Calu3 (cell line): ENCODE results near the gene FRMPD4. TPM values are rescaled to one million over a fixed set of nuclear protein-coding genes. Genes with fewer than 3 reads are reported as not detected.

Experiments
- BruUV-seq: library from RNA; stranded (reverse); fragments of 400-500 nt; replicated peaks from 2 replicates; lab custom pipeline; 2021; lab: Mats Ljungman, UMichigan
- CTCF ChIA-PET: fragments of 300-600 bp; sonication (Branson Sonifier 250); formaldehyde crosslinking; loops from one replicate; lab custom pipeline; 2022; ENCODE audit warnings: antibody characterized with exemption; lab: Charles Lee
- DNase-seq: peaks from one replicate; pipeline ENCODE4 v3.0.0; 2022
- H3K27ac Mint-ChIP-seq: one replicate; pipeline ENCODE4 v1.8.0; 2022; ENCODE audit warnings: mixed read lengths; ENCODE audit not compliant: unreplicated experiment
- H3K27me3 Mint-ChIP-seq: one replicate; pipeline ENCODE4 v1.8.0; 2022; ENCODE audit warnings: mixed read lengths; ENCODE audit not compliant: unreplicated experiment
- H3K36me3 Mint-ChIP-seq: one replicate; pipeline ENCODE4 v1.8.0; 2022; ENCODE audit warnings: mild to moderate bottlenecking, moderate library complexity, mixed read lengths; ENCODE audit not compliant: insufficient read depth, unreplicated experiment
- H3K4me1 Mint-ChIP-seq: one replicate; pipeline ENCODE4 v1.8.0; 2022; ENCODE audit warnings: mild to moderate bottlenecking, low read depth, mixed read lengths; ENCODE audit not compliant: unreplicated experiment
- H3K4me3 Mint-ChIP-seq: one replicate; pipeline ENCODE4 v1.8.0; 2022; ENCODE audit warnings: mild to moderate bottlenecking, low read depth, moderate library complexity, mixed read lengths; ENCODE audit not compliant: unreplicated experiment
- H3K9me3 Mint-ChIP-seq: one replicate; pipeline ENCODE4 v1.8.0; 2022; ENCODE audit warnings: low read depth, mixed read lengths; ENCODE audit not compliant: unreplicated experiment
- intact Hi-C: fragments of 100-400 bp; cut with micrococcal nuclease; formaldehyde crosslinking; loops from one replicate; pipeline ENCODE4 v1.10.0; 2022; ENCODE audit not compliant: unreplicated experiment
- total RNA-seq: library from RNA; stranded (reverse); gene quantifications from 2 replicates; pipeline ENCODE4 v1.2.3, GENCODE V29; 2022
- TF ChIP-seq, protein P1 (sequence below): fragments of 200-600 bp; IDR thresholded peaks from one replicate; pipeline ENCODE4 v1.8.0; 2022; ENCODE audit warnings: antibody characterized with exemption; ENCODE audit not compliant: unreplicated experiment

FRMPD4 gene
- total RNA-seq, 1 experiment from 2014 or later = not detected

DNA sequence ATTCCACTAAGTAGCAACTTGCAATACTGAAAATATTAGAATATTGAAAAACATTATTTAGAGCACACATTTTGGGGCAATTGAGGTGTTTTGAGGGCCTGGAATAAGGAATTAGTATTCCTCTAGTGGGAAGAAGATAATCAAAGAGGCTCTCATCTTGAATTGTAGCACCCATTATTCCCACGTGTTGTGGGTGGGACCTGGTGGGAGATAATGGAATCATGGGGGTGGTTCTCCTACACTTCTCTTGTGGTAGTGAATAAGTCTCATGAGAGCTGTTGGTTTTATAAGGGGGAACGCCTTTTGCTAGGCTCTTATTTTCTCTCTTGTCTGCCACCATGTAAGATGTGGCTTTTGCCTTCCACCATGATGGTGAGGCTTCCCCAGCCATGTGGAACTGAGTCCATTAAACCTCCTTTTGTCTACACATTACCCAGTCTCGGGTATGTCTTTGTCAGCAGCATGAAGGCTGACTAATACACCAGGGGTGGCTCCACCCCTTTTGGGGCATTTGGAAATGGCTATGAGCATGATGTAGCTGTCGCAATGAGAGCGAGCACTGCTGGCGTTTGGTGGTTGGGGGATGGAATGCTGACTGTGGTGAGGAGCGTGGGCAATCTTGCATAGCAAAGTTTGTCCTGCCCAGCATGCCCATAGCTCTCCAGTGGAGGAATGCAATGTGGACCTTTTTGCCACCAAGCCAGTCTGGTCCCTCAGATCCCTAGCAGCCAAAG lies 308.2 kb downstream of the FRMPD4 start:
- CTCF ChIA-PET = no interaction called here
- Mint-ChIP-seq H3K27me3 (peaks cover 90% of the 10 kb centered on the region), H3K9me3 (no peaks in the 10 kb centered on the region), H3K4me1 (no peaks in the 10 kb centered on the region), H3K27ac (no peak overlapping the region), H3K36me3 (no peaks in the 10 kb centered on the region), H3K4me3 (no peak overlapping the region)
- BruUV-seq = no TSS peak
- intact Hi-C loops = no loop called here
- TF ChIP-seq, protein P1, sequence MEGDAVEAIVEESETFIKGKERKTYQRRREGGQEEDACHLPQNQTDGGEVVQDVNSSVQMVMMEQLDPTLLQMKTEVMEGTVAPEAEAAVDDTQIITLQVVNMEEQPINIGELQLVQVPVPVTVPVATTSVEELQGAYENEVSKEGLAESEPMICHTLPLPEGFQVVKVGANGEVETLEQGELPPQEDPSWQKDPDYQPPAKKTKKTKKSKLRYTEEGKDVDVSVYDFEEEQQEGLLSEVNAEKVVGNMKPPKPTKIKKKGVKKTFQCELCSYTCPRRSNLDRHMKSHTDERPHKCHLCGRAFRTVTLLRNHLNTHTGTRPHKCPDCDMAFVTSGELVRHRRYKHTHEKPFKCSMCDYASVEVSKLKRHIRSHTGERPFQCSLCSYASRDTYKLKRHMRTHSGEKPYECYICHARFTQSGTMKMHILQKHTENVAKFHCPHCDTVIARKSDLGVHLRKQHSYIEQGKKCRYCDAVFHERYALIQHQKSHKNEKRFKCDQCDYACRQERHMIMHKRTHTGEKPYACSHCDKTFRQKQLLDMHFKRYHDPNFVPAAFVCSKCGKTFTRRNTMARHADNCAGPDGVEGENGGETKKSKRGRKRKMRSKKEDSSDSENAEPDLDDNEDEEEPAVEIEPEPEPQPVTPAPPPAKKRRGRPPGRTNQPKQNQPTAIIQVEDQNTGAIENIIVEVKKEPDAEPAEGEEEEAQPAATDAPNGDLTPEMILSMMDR = no peak
- DNase-seq = no peak

DNA sequence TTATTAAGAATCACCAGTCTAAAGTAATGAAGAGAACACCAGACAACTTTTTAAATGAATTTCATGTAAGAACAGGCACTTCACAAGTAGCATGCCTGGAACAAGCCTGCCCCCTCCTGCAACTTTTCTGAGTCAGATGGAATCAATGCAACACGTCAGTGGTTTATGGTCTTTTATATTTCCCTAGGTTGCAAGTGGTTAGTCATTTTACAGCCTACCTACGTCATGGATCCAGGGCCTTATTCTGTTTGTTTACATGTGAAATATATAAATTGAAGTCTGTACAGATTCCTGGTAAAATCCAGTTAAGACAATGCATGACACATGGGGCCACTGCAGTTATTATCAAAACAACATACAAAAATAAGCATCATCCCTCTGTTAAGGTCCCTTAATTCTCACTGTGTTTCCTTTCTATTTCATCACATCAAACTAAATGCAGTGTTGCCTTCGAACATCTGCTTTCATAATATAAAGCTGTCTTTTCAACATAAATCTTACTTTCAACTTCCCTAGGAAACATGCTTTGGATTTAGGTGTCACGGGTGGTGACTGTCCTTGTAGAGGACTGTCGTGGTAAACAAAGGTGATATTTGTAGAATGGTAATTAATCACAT lies 309.3 kb downstream of the FRMPD4 start:
- Mint-ChIP-seq H3K36me3 (no peaks in the 10 kb centered on the region), H3K27me3 (peaks cover 89% of the 10 kb centered on the region), H3K9me3 (no peaks in the 10 kb centered on the region), H3K27ac (no peak overlapping the region), H3K4me3 (no peak overlapping the region), H3K4me1 (no peaks in the 10 kb centered on the region)
- intact Hi-C loops = no loop called here
- CTCF ChIA-PET = interaction anchor here (0.5 kb wide), 1 partner anchor 227 kb away, joined by 4 read pairs; no protein-coding TSS in a partner anchor
- TF ChIP-seq, protein P1 = no peak
- BruUV-seq = no TSS peak
- DNase-seq = no peak

DNA sequence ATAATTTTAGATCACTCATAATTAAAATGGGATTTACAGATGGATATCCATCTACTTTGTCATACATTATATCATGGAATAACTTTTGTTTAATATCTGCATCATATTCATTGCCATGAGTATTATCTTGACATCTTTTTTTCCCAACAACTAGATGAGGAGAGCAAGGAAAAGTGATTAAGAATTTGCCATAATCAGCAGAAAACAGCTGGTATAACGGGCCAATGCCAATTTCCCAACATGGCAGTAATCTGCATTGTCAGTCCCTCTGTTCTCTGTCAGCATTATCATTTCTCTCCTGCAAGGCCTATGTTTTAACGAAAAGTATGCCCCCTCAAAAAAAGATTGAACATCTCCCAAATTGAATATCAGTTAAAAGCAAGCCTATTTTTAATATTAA lies 314.0 kb downstream of the FRMPD4 start:
- Mint-ChIP-seq H3K27ac (no peak overlapping the region), H3K4me3 (no peak overlapping the region), H3K9me3 (no peaks in the 10 kb centered on the region), H3K4me1 (no peaks in the 10 kb centered on the region), H3K27me3 (peaks cover 62% of the 10 kb centered on the region), H3K36me3 (no peaks in the 10 kb centered on the region)
- BruUV-seq = no TSS peak
- CTCF ChIA-PET = no interaction called here
- intact Hi-C loops = no loop called here
- TF ChIP-seq, protein P1 = no peak
- DNase-seq = no peak

DNA sequence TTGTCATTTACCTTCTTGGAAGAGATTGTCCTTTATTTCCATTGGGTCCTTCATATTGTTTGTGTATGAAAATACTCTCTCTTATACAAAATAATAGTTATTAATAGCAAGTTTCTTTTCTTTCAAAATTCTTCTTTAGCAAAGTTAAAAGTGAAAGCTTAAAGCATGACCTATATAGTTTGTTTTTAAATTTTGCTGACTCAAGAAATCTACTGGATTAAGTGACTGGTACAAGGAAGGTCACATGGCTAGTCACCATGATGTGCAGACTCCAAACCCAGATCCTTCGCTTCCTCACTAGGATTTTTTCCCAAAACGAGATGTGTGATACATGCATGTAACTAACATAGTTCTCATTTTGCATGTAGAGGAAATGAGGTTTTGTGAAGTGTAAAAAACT lies 322.7 kb downstream of the FRMPD4 start:
- no peak for DNase-seq
- Mint-ChIP-seq H3K9me3 (no peaks in the 10 kb centered on the region), H3K27ac (no peak overlapping the region), H3K36me3 (no peaks in the 10 kb centered on the region), H3K4me1 (no peaks in the 10 kb centered on the region), H3K4me3 (no peak overlapping the region), H3K27me3 (peaks cover 36% of the 10 kb centered on the region)
- no TSS peak for BruUV-seq
- intact Hi-C loops = no loop called here
- TF ChIP-seq, protein P1 = no peak
- CTCF ChIA-PET = no interaction called here
